GM12878 (cell line): ENCODE data around the gene ATP13A5. TPM values are rescaled to one million over a fixed set of nuclear protein-coding genes. Genes with fewer than 3 reads are reported as not detected.

ENCODE experiments used
- ATAC-seq: fragments of 200-7000 bp; cut with Tn5 transposase; 3 replicates; pipeline ENCODE4 v1.9.1; 2020; ENCODE audit warnings: mild to moderate bottlenecking, moderate library complexity
- BruUV-seq: library from RNA; stranded (reverse); fragments of 400-500 nt; replicated peaks from 2 replicates; lab custom pipeline; 2021; lab: Mats Ljungman, UMichigan
- CTCF ChIA-PET: fragments of 300-600 bp; sonication (Branson Sonifier 250); formaldehyde crosslinking; extraction: SDS; loops from one replicate; lab custom pipeline; 2021; ENCODE audit warnings: inconsistent platforms; lab: Yijun Ruan, JAX
- POLR2A ChIA-PET: fragments of 350-600 bp; formaldehyde crosslinking; extraction: SDS; loops from one replicate; lab custom pipeline; 2021; ENCODE audit warnings: inconsistent platforms; lab: Charles Lee
- RAD21 ChIA-PET: fragments of 300-600 bp; sonication (Branson Sonifier 250); formaldehyde crosslinking; loops from one replicate; lab custom pipeline; 2023; ENCODE audit warnings: antibody characterized with exemption; ENCODE audit not compliant: unreplicated experiment; lab: Charles Lee
- SMC1A ChIA-PET: fragments of 300-600 bp; sonication (Branson Sonifier 250); formaldehyde crosslinking; loops from one replicate; lab custom pipeline; 2023; ENCODE audit not compliant: unreplicated experiment, uncharacterized antibody; lab: Charles Lee
- DNase-seq: peaks from one replicate; pipeline ENCODE4 v3.0.0-alpha.2; 2011; ENCODE audit warnings: low read depth, low spot score
- FAIRE-seq: peaks from 3 replicates; lab custom pipeline; 2011; peaks lifted over from hg19 to GRCh38; lab: Jason Lieb, UNC
- H2AFZ ChIP-seq: 2 replicates; pipeline ENCODE4 v1.6.0; 2011; ENCODE audit warnings: low read depth, low read length, control low read depth; ENCODE audit not compliant: control insufficient read depth
- H3K27ac ChIP-seq: 2 replicates; pipeline ENCODE4 v1.5.1; 2011; ENCODE audit warnings: control low read depth; ENCODE audit not compliant: control insufficient read depth, insufficient read depth
- H3K27me3 ChIP-seq, 2 experiments: replicated peaks in 1 of 2; 2 replicates each; pipeline versions ENCODE4 v1.6.0 to v1.6.1; 2011; ENCODE audit warnings: low read length in 1 of 2; ENCODE audit not compliant: control insufficient read depth in 2 of 2, insufficient read depth in 2 of 2
- H3K36me3 ChIP-seq, 2 experiments: 2 replicates each; pipeline ENCODE4 v1.5.1; 2011; ENCODE audit warnings: low read length in 1 of 2; ENCODE audit not compliant: control insufficient read depth in 2 of 2, insufficient read depth in 2 of 2
- H3K4me1 ChIP-seq: 2 replicates; pipeline ENCODE4 v1.6.1; 2011; ENCODE audit warnings: mild to moderate bottlenecking, low read length, moderate library complexity, mixed read lengths; ENCODE audit not compliant: control insufficient read depth, insufficient read depth
- H3K4me2 ChIP-seq: 2 replicates; pipeline ENCODE4 v1.6.0; 2011; ENCODE audit warnings: control low read depth; ENCODE audit not compliant: control insufficient read depth, insufficient read depth
- H3K4me3 ChIP-seq: fragments of 200-600 bp; sonication (generic); 2 replicates; pipeline ENCODE4 v1.5.1; 2016
- H3K79me2 ChIP-seq: 2 replicates; pipeline ENCODE4 v1.6.0; 2011; ENCODE audit warnings: low read length; ENCODE audit not compliant: control insufficient read depth, insufficient read depth
- H3K9ac ChIP-seq: 2 replicates; pipeline ENCODE4 v1.8.0; 2011; ENCODE audit warnings: low read length, control low read depth, mixed read lengths; ENCODE audit not compliant: control insufficient read depth, insufficient read depth
- H3K9me3 ChIP-seq: replicated peaks from 3 replicates; pipeline ENCODE4 v1.5.1; 2011; ENCODE audit warnings: mild to moderate bottlenecking, low read length; ENCODE audit not compliant: control insufficient read depth, insufficient read depth
- H4K20me1 ChIP-seq: 2 replicates; pipeline ENCODE4 v1.6.0; 2011; ENCODE audit not compliant: control insufficient read depth, insufficient read depth
- EP300 ChIP-seq, 2 experiments: fragments of 150-350 bp in 1 of 2; IDR thresholded peaks; 2 replicates each; pipeline ENCODE4 v1.6.1; 2011 to 2012; ENCODE audit warnings: low read depth in 2 of 2, low read length in 2 of 2, borderline replicate concordance in 1 of 2, improper control_type of control experiment in 1 of 2, inconsistent platforms in 1 of 2; ENCODE audit not compliant: control insufficient read depth in 1 of 2
- EZH2 ChIP-seq: IDR thresholded peaks from 2 replicates; pipeline ENCODE4 v1.6.1; 2012; ENCODE audit warnings: low read depth, mild to moderate bottlenecking, control low read depth, inconsistent platforms, low read length, borderline replicate concordance; ENCODE audit not compliant: control insufficient read depth
- POLR2AphosphoS2 ChIP-seq: IDR thresholded peaks from 2 replicates; pipeline ENCODE4 v1.6.1; 2011; ENCODE audit warnings: low read depth, mild to moderate bottlenecking, low read length, improper control_type of control experiment, moderate library complexity
- RB1 ChIP-seq: fragments of 450-650 bp; formaldehyde crosslinking; IDR thresholded peaks from 2 replicates; pipeline ENCODE4 v1.6.1; 2017; ENCODE audit warnings: mild to moderate bottlenecking, borderline replicate concordance
- SP1 ChIP-seq: IDR thresholded peaks from one replicate; pipeline ENCODE4 v1.6.1; 2011; ENCODE audit warnings: low read depth, low read length
- WGBS: methylation state at CpG from one replicate; pipeline ENCODE4 v1.1.6; 2016; ENCODE audit warnings: low lambda C conversion rate; ENCODE audit not compliant: insufficient replicate concordance, insufficient coverage; ENCODE audit errors: missing lambda C conversion rate; 5-methylcytosine and 5-hydroxymethylcytosine counted together
- in situ Hi-C: fragments of 300-500 bp; cut with MboI; formaldehyde crosslinking; loops from 9 replicates; pipeline ENCODE4 v1.14.3; 2018; ENCODE audit warnings: mixed read lengths
- intact Hi-C: fragments of 100-400 bp; cut with micrococcal nuclease; formaldehyde crosslinking; loops from one replicate; pipeline ENCODE4 v1.14.2; 2022; ENCODE audit not compliant: unreplicated experiment
- polyA plus RNA-seq, 11 experiments: library from polyadenylated mRNA; depleted of rRNA in 4 of 11; unstranded in 6 of 11; stranded (reverse) in 5 of 11; fragments of >200 nt; fragmentation: Nextera tagmentation in 4 of 11; fragmentation: Illumina TruSeq in 1 of 11; extraction: Ambion mirVana in 4 of 11; extraction: Trizol in 1 of 11; gene quantifications; 1 replicate in 1 of 11; 2 replicates in 10 of 11; pipeline versions ENCODE4 v1.2.1 to v1.2.3, GENCODE V29; 2011 to 2016; ENCODE audit warnings: inconsistent platforms in 2 of 11, missing spikeins in 2 of 11, low read depth in 1 of 11
- total RNA-seq, 4 experiments: library from RNA; depleted of rRNA in 3 of 4; stranded (reverse); fragments of >200 nt in 3 of 4; fragmentation: Illumina TruSeq in 1 of 4; extraction: Trizol in 1 of 4; gene quantifications; 2 replicates each; pipeline versions ENCODE4 v1.2.1 to v1.2.3, GENCODE V29; 2013 to 2021
- TF ChIP-seq, protein P1 (sequence below): fragments of 450-650 bp; formaldehyde crosslinking; IDR thresholded peaks from 2 replicates; pipeline ENCODE4 v1.4.0; 2020; ENCODE audit warnings: mild to moderate bottlenecking, moderate library complexity
- TF ChIP-seq, protein P2 (sequence below), 3 experiments: IDR thresholded peaks in 2 of 3; conservative IDR thresholded peaks in 1 of 3; 2 replicates each; pipeline ENCODE4 v1.5.1; 2011; ENCODE audit warnings: low read depth in 3 of 3, low read length in 3 of 3, mild to moderate bottlenecking in 3 of 3, control low read depth in 2 of 3, moderate library complexity in 2 of 3, inconsistent platforms in 1 of 3, mixed read lengths in 1 of 3; ENCODE audit not compliant: control insufficient read depth in 2 of 3, insufficient read depth in 1 of 3; ENCODE audit errors: extremely low read depth in 1 of 3
- TF ChIP-seq, protein P3 (sequence below): fragments of 450-650 bp; IDR thresholded peaks from 2 replicates; pipeline ENCODE4 v1.6.1; 2018; ENCODE audit warnings: mild to moderate bottlenecking, low read depth, moderate library complexity; ENCODE audit not compliant: partially characterized antibody

ATP13A5 gene
- total and polyA plus RNA-seq, 10 of the 15 experiments (the other 5 are each of a cell fraction or from before 2014, with no cell fraction given), result not detected

DNA sequence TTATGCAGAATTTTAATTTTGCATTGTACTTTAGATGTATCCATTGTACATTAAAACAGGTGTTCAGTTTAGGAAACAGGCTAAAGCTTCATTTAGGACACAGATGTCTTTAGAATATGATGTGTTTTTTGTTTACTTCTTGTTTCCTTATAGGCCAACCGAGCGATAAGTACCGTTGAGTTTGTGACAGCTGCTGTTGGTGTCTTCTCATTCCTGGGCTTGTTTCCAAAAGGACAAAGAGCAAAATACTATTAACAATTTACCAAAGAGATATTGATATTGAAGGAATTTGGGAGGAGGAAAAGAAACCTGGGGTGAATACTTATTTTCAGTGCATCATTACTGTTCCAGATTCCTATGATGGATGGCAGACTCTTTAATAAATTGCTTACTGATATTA lies 108.1 kb downstream of the ATP13A5 start (continued):
- no peak for TF ChIP-seq EZH2
- TF ChIP-seq EP300 (IDR thresholded peaks at IDR 0.05; ENCODE audit: borderline replicate concordance in 1 of 2, control insufficient read depth in 1 of 2, low read depth in 2 of 2, low read length in 2 of 2), result no peak

- no peak for ATAC-seq
- intact Hi-C loops (no loop called here), in situ Hi-C loops (no loop called here)
- BruUV-seq, result no TSS peak
- no peak overlapping the region for H3K9ac ChIP-seq
- H4K20me1 ChIP-seq, result no peaks in the 10 kb centered on the region
- 44% methylated on average over 3 of the region's 3 CpGs for WGBS
- H2AFZ ChIP-seq, result no peak overlapping the region
- no peak overlapping the region for H3K4me2 ChIP-seq
- ChIA-PET CTCF (no interaction called here), RAD21 (no interaction called here)
- no peak overlapping the region for H3K27ac ChIP-seq
- H3K79me2 ChIP-seq, result no peaks in the 10 kb centered on the region
- H3K4me1 ChIP-seq, result no peaks in the 10 kb centered on the region
- no peaks in the 10 kb centered on the region for H3K27me3 ChIP-seq
- DNase-seq, result no peak
- H3K9me3 ChIP-seq, result no peaks in the 10 kb centered on the region
- FAIRE-seq, result no peak
- no peaks in the 10 kb centered on the region for H3K36me3 ChIP-seq
- H3K4me3 ChIP-seq, result no peak overlapping the region
- TF ChIP-seq SP1 (no peak), RB1 (no peak), POLR2AphosphoS2 (no peak)
- TF ChIP-seq, protein P1, sequence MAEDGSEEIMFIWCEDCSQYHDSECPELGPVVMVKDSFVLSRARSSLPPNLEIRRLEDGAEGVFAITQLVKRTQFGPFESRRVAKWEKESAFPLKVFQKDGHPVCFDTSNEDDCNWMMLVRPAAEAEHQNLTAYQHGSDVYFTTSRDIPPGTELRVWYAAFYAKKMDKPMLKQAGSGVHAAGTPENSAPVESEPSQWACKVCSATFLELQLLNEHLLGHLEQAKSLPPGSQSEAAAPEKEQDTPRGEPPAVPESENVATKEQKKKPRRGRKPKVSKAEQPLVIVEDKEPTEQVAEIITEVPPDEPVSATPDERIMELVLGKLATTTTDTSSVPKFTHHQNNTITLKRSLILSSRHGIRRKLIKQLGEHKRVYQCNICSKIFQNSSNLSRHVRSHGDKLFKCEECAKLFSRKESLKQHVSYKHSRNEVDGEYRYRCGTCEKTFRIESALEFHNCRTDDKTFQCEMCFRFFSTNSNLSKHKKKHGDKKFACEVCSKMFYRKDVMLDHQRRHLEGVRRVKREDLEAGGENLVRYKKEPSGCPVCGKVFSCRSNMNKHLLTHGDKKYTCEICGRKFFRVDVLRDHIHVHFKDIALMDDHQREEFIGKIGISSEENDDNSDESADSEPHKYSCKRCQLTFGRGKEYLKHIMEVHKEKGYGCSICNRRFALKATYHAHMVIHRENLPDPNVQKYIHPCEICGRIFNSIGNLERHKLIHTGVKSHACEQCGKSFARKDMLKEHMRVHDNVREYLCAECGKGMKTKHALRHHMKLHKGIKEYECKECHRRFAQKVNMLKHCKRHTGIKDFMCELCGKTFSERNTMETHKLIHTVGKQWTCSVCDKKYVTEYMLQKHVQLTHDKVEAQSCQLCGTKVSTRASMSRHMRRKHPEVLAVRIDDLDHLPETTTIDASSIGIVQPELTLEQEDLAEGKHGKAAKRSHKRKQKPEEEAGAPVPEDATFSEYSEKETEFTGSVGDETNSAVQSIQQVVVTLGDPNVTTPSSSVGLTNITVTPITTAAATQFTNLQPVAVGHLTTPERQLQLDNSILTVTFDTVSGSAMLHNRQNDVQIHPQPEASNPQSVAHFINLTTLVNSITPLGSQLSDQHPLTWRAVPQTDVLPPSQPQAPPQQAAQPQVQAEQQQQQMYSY, result no peak
- TF ChIP-seq, protein P2, sequence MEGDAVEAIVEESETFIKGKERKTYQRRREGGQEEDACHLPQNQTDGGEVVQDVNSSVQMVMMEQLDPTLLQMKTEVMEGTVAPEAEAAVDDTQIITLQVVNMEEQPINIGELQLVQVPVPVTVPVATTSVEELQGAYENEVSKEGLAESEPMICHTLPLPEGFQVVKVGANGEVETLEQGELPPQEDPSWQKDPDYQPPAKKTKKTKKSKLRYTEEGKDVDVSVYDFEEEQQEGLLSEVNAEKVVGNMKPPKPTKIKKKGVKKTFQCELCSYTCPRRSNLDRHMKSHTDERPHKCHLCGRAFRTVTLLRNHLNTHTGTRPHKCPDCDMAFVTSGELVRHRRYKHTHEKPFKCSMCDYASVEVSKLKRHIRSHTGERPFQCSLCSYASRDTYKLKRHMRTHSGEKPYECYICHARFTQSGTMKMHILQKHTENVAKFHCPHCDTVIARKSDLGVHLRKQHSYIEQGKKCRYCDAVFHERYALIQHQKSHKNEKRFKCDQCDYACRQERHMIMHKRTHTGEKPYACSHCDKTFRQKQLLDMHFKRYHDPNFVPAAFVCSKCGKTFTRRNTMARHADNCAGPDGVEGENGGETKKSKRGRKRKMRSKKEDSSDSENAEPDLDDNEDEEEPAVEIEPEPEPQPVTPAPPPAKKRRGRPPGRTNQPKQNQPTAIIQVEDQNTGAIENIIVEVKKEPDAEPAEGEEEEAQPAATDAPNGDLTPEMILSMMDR (IDR thresholded peaks at IDR 0.05 in 2 of 3, conservative IDR thresholded peaks at IDR 0.05 in 1 of 3; ENCODE audit: control insufficient read depth in 2 of 3, extremely low read depth in 1 of 3, insufficient read depth in 1 of 3, low read depth in 3 of 3, low read length in 3 of 3), result no peak
- TF ChIP-seq, protein P3, sequence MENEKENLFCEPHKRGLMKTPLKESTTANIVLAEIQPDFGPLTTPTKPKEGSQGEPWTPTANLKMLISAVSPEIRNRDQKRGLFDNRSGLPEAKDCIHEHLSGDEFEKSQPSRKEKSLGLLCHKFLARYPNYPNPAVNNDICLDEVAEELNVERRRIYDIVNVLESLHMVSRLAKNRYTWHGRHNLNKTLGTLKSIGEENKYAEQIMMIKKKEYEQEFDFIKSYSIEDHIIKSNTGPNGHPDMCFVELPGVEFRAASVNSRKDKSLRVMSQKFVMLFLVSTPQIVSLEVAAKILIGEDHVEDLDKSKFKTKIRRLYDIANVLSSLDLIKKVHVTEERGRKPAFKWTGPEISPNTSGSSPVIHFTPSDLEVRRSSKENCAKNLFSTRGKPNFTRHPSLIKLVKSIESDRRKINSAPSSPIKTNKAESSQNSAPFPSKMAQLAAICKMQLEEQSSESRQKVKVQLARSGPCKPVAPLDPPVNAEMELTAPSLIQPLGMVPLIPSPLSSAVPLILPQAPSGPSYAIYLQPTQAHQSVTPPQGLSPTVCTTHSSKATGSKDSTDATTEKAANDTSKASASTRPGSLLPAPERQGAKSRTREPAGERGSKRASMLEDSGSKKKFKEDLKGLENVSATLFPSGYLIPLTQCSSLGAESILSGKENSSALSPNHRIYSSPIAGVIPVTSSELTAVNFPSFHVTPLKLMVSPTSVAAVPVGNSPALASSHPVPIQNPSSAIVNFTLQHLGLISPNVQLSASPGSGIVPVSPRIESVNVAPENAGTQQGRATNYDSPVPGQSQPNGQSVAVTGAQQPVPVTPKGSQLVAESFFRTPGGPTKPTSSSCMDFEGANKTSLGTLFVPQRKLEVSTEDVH, result no peak
- TF ChIP-seq, all 136 proteins: peak for 0
- POLR2A ChIA-PET, result interaction anchor here (0.6 kb wide), 1 partner anchor 13 kb away, joined by 3 read pairs; no protein-coding TSS in a partner anchor
- SMC1A ChIA-PET, result no interaction called here
Measured at GRCh38 chr3:193269343-193270028, 109.1 kb downstream of the ATP13A5 start.
